OCI-LY1 (cell line): ENCODE results near the gene CPLX1.

ENCODE experiments used
- H2AFZ ChIP-seq: fragments of 200-600 bp; sonication (generic), shearing (Covaris generic); 2 replicates; pipeline ENCODE4 v1.6.0; 2014; ENCODE audit warnings: antibody characterized with exemption, mild to moderate bottlenecking, low read length
- H3F3A ChIP-seq: fragments of 200-600 bp; sonication (generic), shearing (Covaris generic); 2 replicates; pipeline ENCODE4 v1.6.0; 2014; ENCODE audit warnings: mild to moderate bottlenecking, antibody characterized with exemption, low read length, moderate library complexity; ENCODE audit not compliant: insufficient read depth
- H3K27ac ChIP-seq: fragments of 200-600 bp; sonication (generic); 2 replicates; pipeline ENCODE4 v1.5.1; 2014; ENCODE audit warnings: low read length, mixed run types, mild to moderate bottlenecking, low read depth; ENCODE audit not compliant: poor library complexity, severe bottlenecking
- H3K27me3 ChIP-seq: fragments of 200-600 bp; sonication (generic); 2 replicates; pipeline ENCODE4 v1.6.0; 2014; ENCODE audit warnings: antibody characterized with exemption, mild to moderate bottlenecking, low read length, moderate library complexity; ENCODE audit not compliant: insufficient read depth
- H3K36me3 ChIP-seq: fragments of 200-600 bp; sonication (generic); 2 replicates; pipeline ENCODE4 v1.6.1; 2014; ENCODE audit warnings: mild to moderate bottlenecking, antibody characterized with exemption, low read length, moderate library complexity, mixed read lengths; ENCODE audit not compliant: insufficient read depth
- H3K4me1 ChIP-seq: fragments of 200-600 bp; sonication (generic); 2 replicates; pipeline ENCODE4 v1.5.1; 2014; ENCODE audit warnings: mild to moderate bottlenecking, low read length, moderate library complexity; ENCODE audit not compliant: insufficient read depth, severe bottlenecking
- H3K4me2 ChIP-seq: fragments of 200-600 bp; sonication (generic), shearing (Covaris generic); 2 replicates; pipeline ENCODE4 v1.6.1; 2014; ENCODE audit warnings: low read length
- H3K4me3 ChIP-seq: fragments of 200-600 bp; sonication (generic); 2 replicates; pipeline ENCODE4 v1.5.1; 2014; ENCODE audit warnings: low read length, low read depth, mild to moderate bottlenecking, mixed read lengths; ENCODE audit not compliant: poor library complexity, severe bottlenecking
- H3K79me2 ChIP-seq: fragments of 200-600 bp; shearing (Covaris generic); 2 replicates; pipeline ENCODE4 v1.6.1; 2016; ENCODE audit warnings: mixed run types, low read length, mixed read lengths; ENCODE audit not compliant: insufficient read depth
- H3K9ac ChIP-seq: fragments of 200-600 bp; sonication (generic), shearing (Covaris generic); 2 replicates; pipeline ENCODE4 v1.6.1; 2014; ENCODE audit warnings: mild to moderate bottlenecking, low read length, mixed read lengths
- H3K9me2 ChIP-seq: fragments of 200-600 bp; sonication (generic), shearing (Covaris generic); 2 replicates; pipeline ENCODE4 v1.6.1; 2014; ENCODE audit warnings: low read depth, mild to moderate bottlenecking, low read length, mixed read lengths
- H3K9me3 ChIP-seq: fragments of 200-600 bp; shearing (Covaris generic); 2 replicates; pipeline ENCODE4 v1.6.1; 2014; ENCODE audit warnings: low read length, mixed read lengths
- H4K20me1 ChIP-seq: fragments of 200-600 bp; sonication (generic), shearing (Covaris generic); 2 replicates; pipeline ENCODE4 v1.6.0; 2016; ENCODE audit warnings: mild to moderate bottlenecking, low read length; ENCODE audit not compliant: insufficient read depth
- CTCF ChIP-seq: fragments of 200-600 bp; sonication (generic), shearing (Covaris generic); IDR thresholded peaks from 2 replicates; pipeline ENCODE4 v1.5.1; 2017; ENCODE audit warnings: mild to moderate bottlenecking, antibody characterized with exemption, low read length, moderate library complexity, mixed read lengths
- EZH2 ChIP-seq: fragments of 200-600 bp; sonication (generic), shearing (Covaris generic); IDR thresholded peaks from 2 replicates; pipeline ENCODE4 v1.8.0; 2017; ENCODE audit warnings: borderline replicate concordance, mixed run types, mild to moderate bottlenecking, antibody characterized with exemption, low read length, moderate library complexity, mixed read lengths

The CPLX1 gene

GRCh38 chr4:804804-805203, 21.1 kb downstream of the CPLX1 start:
- Histone ChIP-seq H3K9me3 (no peaks in the 10 kb centered on the region), H2AFZ (no peak overlapping the region), H4K20me1 (no peaks in the 10 kb centered on the region), H3K36me3 (no peaks in the 10 kb centered on the region), H3K4me2 (no peak overlapping the region), H3K4me1 (no peaks in the 10 kb centered on the region), H3K4me3 (no peak overlapping the region), H3K27ac (no peak overlapping the region), H3K79me2 (no peaks in the 10 kb centered on the region), H3F3A (no peaks in the 10 kb centered on the region), H3K9me2 (no peaks in the 10 kb centered on the region), H3K9ac (no peak overlapping the region), H3K27me3 (no peaks in the 10 kb centered on the region)
- TF ChIP-seq CTCF (no peak), EZH2 (no peak)

GRCh38 chr4:803884-804283, 22.0 kb downstream of the CPLX1 start:
- H3K27ac ChIP-seq = no peak overlapping the region
- H3K9me2 ChIP-seq = no peaks in the 10 kb centered on the region
- no peak overlapping the region for H3K9ac ChIP-seq
- H3F3A ChIP-seq = no peaks in the 10 kb centered on the region
- no peak for TF ChIP-seq EZH2
- TF ChIP-seq CTCF = no peak
- no peak overlapping the region for H2AFZ ChIP-seq
- no peaks in the 10 kb centered on the region for H4K20me1 ChIP-seq
- H3K27me3 ChIP-seq = no peaks in the 10 kb centered on the region
- H3K4me1 ChIP-seq = no peaks in the 10 kb centered on the region
- no peaks in the 10 kb centered on the region for H3K36me3 ChIP-seq
- no peak overlapping the region for H3K4me3 ChIP-seq
- no peaks in the 10 kb centered on the region for H3K9me3 ChIP-seq
- no peak overlapping the region for H3K4me2 ChIP-seq
- no peaks in the 10 kb centered on the region for H3K79me2 ChIP-seq

- no peak overlapping the region for H3K4me2 ChIP-seq
- no peaks in the 10 kb centered on the region for H3K79me2 ChIP-seq
- H3K36me3 ChIP-seq = no peaks in the 10 kb centered on the region
- H3K9me3 ChIP-seq = no peaks in the 10 kb centered on the region
- no peaks in the 10 kb centered on the region for H3K9me2 ChIP-seq
- H3K27ac ChIP-seq = no peak overlapping the region
- H3K4me1 ChIP-seq = peaks cover 5% of the 10 kb centered on the region
- no peaks in the 10 kb centered on the region for H3K27me3 ChIP-seq
- no peaks in the 10 kb centered on the region for H3F3A ChIP-seq
- no peak for TF ChIP-seq EZH2
- TF ChIP-seq CTCF = no peak
- no peak overlapping the region for H3K4me3 ChIP-seq
- H2AFZ ChIP-seq = no peak overlapping the region
- no peaks in the 10 kb centered on the region for H4K20me1 ChIP-seq
- H3K9ac ChIP-seq = no peak overlapping the region
Measured at GRCh38 chr4:801436-802124, 24.3 kb downstream of the CPLX1 start.
